Body of pancreas (tissue), 4 donors: ENCODE measurements around the gene SESN3. TPM values are rescaled to one million over a fixed set of nuclear protein-coding genes. Genes with fewer than 3 reads are reported as not detected.
A peak's percentile ranks its signal among the peaks of the same experiment; 100 is the strongest.

Source experiments
- ATAC-seq: fragments of 150-250 bp; one replicate; pipeline ENCODE4 v1.9.1; 2016
- DNase-seq, 4 donors: peaks; one replicate each; pipeline ENCODE4 v3.0.0-alpha.2; 2019
- H3K27ac ChIP-seq, 4 donors: fragments of 200-600 bp; sonication (generic); 1 replicate in 3 of 4; 2 replicates in 1 of 4; pipeline versions ENCODE4 v1.5.1 to v1.6.1; 2016 to 2019; ENCODE audit warnings: mild to moderate bottlenecking in 1 of 4, mixed read lengths in 1 of 4, moderate library complexity in 1 of 4
- H3K27me3 ChIP-seq, 2 donors: fragments of 200-600 bp; sonication (generic); one replicate each; pipeline ENCODE4 v1.6.0; 2016; ENCODE audit warnings: mild to moderate bottlenecking in 1 of 2
- H3K36me3 ChIP-seq, 2 donors: fragments of 200-600 bp; sonication (generic); replicated peaks in 1 of 2; 2 replicates each; pipeline ENCODE4 v1.5.1; 2016; ENCODE audit warnings: low read depth in 2 of 2; ENCODE audit not compliant: insufficient read depth in 1 of 2
- H3K4me1 ChIP-seq: fragments of 200-600 bp; sonication (generic); one replicate; pipeline ENCODE4 v1.6.0; 2016
- H3K4me3 ChIP-seq, 2 donors: fragments of 200-600 bp; sonication (generic); 1 replicate in 1 of 2; 2 replicates in 1 of 2; pipeline ENCODE4 v1.5.1; 2016 to 2019
- H3K9me3 ChIP-seq, 3 donors: fragments of 200-600 bp; sonication (generic); 1 replicate in 2 of 3; 2 replicates in 1 of 3; pipeline ENCODE4 v1.5.1; 2016
- CTCF ChIP-seq, 7 experiments: fragments of 450-650 bp in 4 of 7; fragments of 200-600 bp in 3 of 7; sonication (generic) in 3 of 7; IDR thresholded peaks; one replicate each; pipeline ENCODE4 v1.5.1; 2016 to 2019; ENCODE audit warnings: antibody characterized with exemption in 7 of 7
- POLR2A ChIP-seq, 3 donors: fragments of 450-650 bp; IDR thresholded peaks; one replicate each; pipeline ENCODE4 v1.6.1; 2016; ENCODE audit warnings: antibody characterized with exemption in 3 of 3, mild to moderate bottlenecking in 2 of 3
- WGBS, 2 donors: methylation state at CpG; one replicate each; pipeline ENCODE4 v1.1.5; 2017; 5-methylcytosine and 5-hydroxymethylcytosine counted together
- intact Hi-C: fragments of 100-400 bp; cut with DNase I; formaldehyde crosslinking; loops from one replicate; pipeline ENCODE4 v1.15.1; 2023
- total RNA-seq, 2 donors: library from RNA; depleted of rRNA; stranded (reverse); fragments of >200 nt; gene quantifications; one replicate each; pipeline ENCODE4 v1.1.0, GENCODE V29; 2016

Gene SESN3
- total RNA-seq, 2 donors from 2014 or later: 9.6 to 11.4 TPM

- peak; percentile 35 to 63 (median 48) for DNase-seq
- Histone ChIP-seq H3K4me3 (no peak overlapping the region), H3K27ac (no peak overlapping the region), H3K4me1 (peaks cover 12% of the 10 kb centered on the region), H3K9me3 (no peaks in the 10 kb centered on the region), H3K36me3 (no peaks in the 10 kb centered on the region), H3K27me3 (no peaks in the 10 kb centered on the region)
- intact Hi-C loops: no loop called here
- WGBS, 2 donors: 24 to 25% methylated on average over 3 of the region's 6 CpGs
- ATAC-seq: no peak
- TF ChIP-seq POLR2A (IDR thresholded peaks at IDR 0.05): no peak
- no peak for TF ChIP-seq CTCF (IDR thresholded peaks at IDR 0.05)
Observed at GRCh38 chr11:95135155-95135554, 95.8 kb downstream of the SESN3 start.

- intact Hi-C loops: no loop called here
- peaks cover 12% of the 10 kb centered on the region for H3K4me1 ChIP-seq
- H3K4me3 ChIP-seq: no peak overlapping the region
- WGBS, 2 donors: 27 to 29% methylated on average over 5 of the region's 5 CpGs
- TF ChIP-seq POLR2A (IDR thresholded peaks at IDR 0.05): no peak
- no peak for TF ChIP-seq CTCF (IDR thresholded peaks at IDR 0.05)
- H3K36me3 ChIP-seq: no peaks in the 10 kb centered on the region
- peak; percentile 21 for ATAC-seq
- no peaks in the 10 kb centered on the region for H3K9me3 ChIP-seq
- DNase-seq: peak in 1 of 4 donors; percentile 51
- H3K27ac ChIP-seq: peak overlapping the region in 1 of 4 donors; percentile 6
- H3K27me3 ChIP-seq: no peaks in the 10 kb centered on the region
Observed at GRCh38 chr11:95134491-95134890, 96.5 kb downstream of the SESN3 start.

- Histone ChIP-seq H3K27ac (no peak overlapping the region), H3K27me3 (no peaks in the 10 kb centered on the region), H3K4me3 (no peak overlapping the region), H3K9me3 (no peaks in the 10 kb centered on the region), H3K4me1 (peaks cover 12% of the 10 kb centered on the region), H3K36me3 (no peaks in the 10 kb centered on the region)
- TF ChIP-seq CTCF (IDR thresholded peaks at IDR 0.05): no peak
- no peak for TF ChIP-seq POLR2A (IDR thresholded peaks at IDR 0.05)
- no peak for ATAC-seq
- WGBS, 2 donors: 61 to 73% methylated on average over 2 of the region's 2 CpGs
- intact Hi-C loops: no loop called here
- DNase-seq: no peak
Observed at GRCh38 chr11:95132956-95133355, 98.0 kb downstream of the SESN3 start.

- no peaks in the 10 kb centered on the region for H3K4me1 ChIP-seq
- no peaks in the 10 kb centered on the region for H3K27me3 ChIP-seq
- TF ChIP-seq CTCF (IDR thresholded peaks at IDR 0.05) (no peak), POLR2A (IDR thresholded peaks at IDR 0.05) (no peak)
- H3K36me3 ChIP-seq: no peaks in the 10 kb centered on the region
- intact Hi-C loops: no loop called here
- 87 to 93% methylated on average over 3 of the region's 3 CpGs for WGBS, 2 donors
- ATAC-seq (no peak), DNase-seq (no peak)
- H3K9me3 ChIP-seq: no peaks in the 10 kb centered on the region
- H3K4me3 ChIP-seq: no peak overlapping the region
- H3K27ac ChIP-seq: no peak overlapping the region
Observed at GRCh38 chr11:95128602-95129001, 102.4 kb downstream of the SESN3 start.

- DNase-seq: no peak
- no peaks in the 10 kb centered on the region for H3K36me3 ChIP-seq
- no peak for ATAC-seq
- 66 to 79% methylated on average over 3 of the region's 3 CpGs for WGBS, 2 donors
- H3K9me3 ChIP-seq: no peaks in the 10 kb centered on the region
- no peak overlapping the region for H3K4me3 ChIP-seq
- no peaks in the 10 kb centered on the region for H3K27me3 ChIP-seq
- H3K27ac ChIP-seq: no peak overlapping the region
- intact Hi-C loops: no loop called here
- no peak for TF ChIP-seq POLR2A (IDR thresholded peaks at IDR 0.05)
- no peak for TF ChIP-seq CTCF (IDR thresholded peaks at IDR 0.05)
- H3K4me1 ChIP-seq: no peaks in the 10 kb centered on the region
Observed at GRCh38 chr11:95123556-95123955, 107.4 kb downstream of the SESN3 start.
